NOMO-1 (cell line): ENCODE data around the gene CA7.
A peak's percentile ranks its signal among the peaks of the same experiment; 100 is the strongest.

Source experiments
- DNase-seq, 2 experiments: peaks; one replicate each; lab custom pipeline; 2025; ENCODE audit not compliant: unreplicated experiment in 2 of 2; lab: John Stamatoyannopoulos, UW

CA7 gene

DNA sequence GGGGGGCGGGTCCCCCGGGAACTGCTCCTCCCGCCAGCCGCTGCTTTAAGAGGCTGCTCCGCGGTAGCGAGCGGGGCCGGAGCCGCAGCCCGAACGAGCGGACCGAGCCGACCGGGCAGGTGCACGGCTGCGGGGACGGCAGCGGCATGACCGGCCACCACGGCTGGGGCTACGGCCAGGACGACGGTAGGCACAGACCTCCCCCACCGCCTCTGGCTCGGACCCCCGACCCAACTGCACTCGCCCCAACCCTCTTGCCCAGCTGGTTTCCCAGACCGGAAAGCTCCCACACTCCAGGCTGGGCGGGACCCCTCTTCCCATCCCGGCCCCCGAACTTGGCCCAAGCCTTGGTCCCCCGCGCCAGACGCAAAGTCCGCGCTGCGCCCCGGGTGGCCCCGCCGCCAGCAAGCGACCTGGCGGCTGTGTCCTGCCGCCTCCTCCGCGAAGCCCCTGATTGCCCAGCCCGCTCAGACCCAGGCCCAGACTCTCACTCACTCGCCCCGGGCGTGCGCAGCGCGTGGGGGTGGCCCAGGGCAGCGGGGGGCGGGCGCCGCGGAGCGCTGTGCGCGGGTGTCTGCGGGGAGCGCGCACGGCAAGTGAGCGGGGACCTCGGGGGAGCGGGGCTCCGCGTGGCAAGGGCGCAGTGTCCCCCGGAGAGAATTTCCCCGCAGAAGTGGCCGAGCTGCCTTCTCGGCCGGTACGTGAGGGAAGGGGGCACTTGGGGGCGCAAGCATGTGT lies at the start of gene CA7:
CA7 (plus strand) TSS at position 73 of the 738 bp plus-strand sequence; CDS start at position 147, 74 bp downstream.
- no peak for DNase-seq

DNA sequence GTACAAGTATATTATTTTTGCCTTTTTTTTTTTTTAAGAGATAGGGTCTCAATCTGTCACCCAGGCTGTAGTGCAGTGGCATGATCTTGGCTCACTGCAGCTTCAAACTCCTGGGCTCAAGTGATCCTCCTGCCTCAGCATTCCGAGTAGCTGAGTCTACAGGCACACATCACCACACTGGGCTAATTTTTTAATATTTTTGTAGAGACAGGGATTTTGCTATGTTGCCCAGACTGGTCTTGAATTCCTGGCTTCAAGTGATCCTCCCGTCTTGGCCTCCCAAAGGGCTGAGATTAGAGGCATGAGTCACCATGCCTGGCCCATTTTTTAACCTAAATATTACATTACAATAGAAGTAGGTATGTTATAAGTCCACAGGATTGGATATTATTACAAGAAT lies 46.1 kb upstream of the CA7 start:
- DNase-seq = no peak

GRCh38 chr16:66800856-66801255 lies 43.4 kb upstream of the CA7 start:
- DNase-seq = no peak

DNA sequence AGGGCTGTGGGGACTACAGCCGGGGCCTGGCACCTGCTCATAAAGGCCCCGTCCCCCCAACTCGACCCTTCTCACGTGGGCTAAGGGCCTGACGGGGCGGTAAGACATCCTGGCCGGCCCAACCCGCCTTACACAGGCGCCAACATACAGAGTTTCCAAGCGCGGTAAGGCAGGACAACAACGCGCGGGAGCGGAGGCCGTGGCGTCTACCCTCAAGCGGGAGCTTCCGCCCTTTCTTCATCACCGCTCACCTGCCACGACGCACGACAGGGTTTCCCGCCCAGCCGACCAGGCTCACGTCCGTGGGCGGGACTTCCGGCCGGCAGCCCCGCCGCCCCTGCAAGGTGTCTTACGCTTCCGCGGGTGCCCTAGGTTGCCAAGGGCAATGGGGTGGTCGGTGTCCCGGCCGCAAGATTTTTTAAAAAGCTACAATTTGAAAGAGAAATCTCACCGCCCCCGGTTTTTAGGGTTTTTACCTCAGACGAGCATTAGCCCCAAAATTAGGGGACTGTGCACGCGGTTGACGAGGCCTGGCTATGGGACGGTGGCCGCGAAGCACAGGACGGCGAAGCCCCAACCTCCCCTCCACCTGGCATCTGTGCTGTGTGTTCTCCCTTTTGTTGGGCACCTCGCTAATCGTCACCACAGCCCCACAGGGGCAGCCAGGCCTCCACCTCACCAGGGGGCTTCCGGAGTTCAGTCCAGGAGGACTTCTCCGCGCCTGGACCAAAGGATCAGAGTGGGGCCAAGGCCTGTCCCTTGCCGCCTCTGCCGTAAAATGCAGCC lies 42.7 kb upstream of the CA7 start, which contains the start of gene TERB1:
TERB1 (minus strand) TSS at position 265 of the 786 bp plus-strand sequence. CDS start 4,786 bp downstream, outside the sequence.
- DNase-seq = no peak

- DNase-seq = no peak
These were observed 42.1 kb upstream of the CA7 start for GRCh38 chr16:66802159-66802558.

- no peak for DNase-seq
These were observed 34.4 kb upstream of the CA7 start for GRCh38 chr16:66809765-66810164.

GRCh38 chr16:66810391-66810790 lies 33.8 kb upstream of the CA7 start:
- DNase-seq = no peak

GRCh38 chr16:66811043-66811442 lies 33.2 kb upstream of the CA7 start:
- no peak for DNase-seq

DNA sequence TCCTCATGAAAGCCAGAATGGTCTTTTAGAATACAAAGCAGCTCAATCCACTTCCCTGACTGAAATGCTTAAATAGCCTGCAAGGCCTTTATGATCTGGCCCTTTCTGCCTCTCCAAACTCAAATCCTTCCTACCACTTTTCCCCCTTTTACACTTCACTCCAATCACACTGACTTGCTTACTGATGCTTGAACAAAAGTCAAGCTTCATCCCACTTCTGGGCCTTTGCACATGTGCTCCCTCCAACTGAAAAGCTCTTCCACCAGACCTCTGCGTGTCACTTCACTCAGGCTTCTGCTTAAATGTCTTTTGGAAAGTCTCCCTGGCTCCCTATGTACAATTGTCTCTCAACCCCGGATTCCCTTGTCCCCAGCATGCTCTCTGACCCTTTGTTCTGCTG lies 29.5 kb upstream of the CA7 start:
- DNase-seq = no peak

GRCh38 chr16:66824006-66824405 lies 20.2 kb upstream of the CA7 start:
- DNase-seq = no peak

DNA sequence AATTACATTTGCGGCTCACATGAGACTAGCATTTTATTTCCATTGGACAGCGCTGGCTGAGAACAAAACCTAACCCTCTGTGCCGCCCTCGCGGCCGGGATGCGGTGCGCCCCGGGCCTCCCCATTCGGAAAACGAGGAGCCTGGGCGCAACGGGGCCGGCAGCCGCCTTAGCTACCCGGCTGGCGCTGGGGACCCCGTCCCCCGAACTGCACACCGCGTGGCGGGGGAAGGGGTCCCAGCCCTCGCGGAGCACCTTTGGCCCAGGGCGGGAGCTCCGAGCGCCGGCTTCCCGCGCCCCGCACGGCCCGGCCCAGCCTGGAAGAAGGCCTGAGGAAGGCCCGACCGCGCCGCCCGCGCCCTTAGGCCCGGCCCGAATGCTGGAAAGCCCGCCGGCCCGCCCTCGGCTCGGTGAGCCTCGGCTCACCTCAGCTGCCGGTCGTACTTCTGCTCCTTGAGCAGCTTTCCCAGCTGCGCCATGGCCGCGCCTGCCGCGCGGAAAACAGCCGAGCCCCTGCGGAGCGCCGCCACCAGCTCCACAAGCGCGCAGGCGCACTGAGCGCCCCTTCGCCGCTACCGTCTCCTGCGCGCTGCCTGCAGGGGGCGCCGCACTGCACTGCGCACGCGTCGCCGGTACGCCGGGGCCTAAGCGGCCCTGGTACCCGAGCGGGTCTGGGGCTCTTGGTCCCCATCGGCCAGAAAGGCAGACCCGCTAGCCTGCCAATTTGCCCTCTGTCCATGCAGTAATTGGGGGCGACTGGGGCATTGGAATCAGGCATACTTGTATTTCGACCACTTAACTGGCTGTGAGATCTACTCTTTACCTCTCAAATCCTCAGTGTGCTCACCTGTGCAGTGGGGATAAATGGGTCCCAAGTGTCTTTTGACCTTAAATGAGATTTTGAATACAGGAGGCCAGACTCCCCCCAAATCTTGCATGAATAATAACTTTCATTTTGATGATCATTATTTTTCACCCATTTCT lies 13.5 kb upstream of the CA7 start, which contains the start of gene NAE1:
NAE1 (minus strand) TSS at position 555 of the 983 bp plus-strand sequence; CDS start at position 478, 77 bp downstream.
- peak; percentile 82 to 94 for DNase-seq

- DNase-seq = no peak
These were observed 12.0 kb upstream of the CA7 start for GRCh38 chr16:66832190-66832589.

GRCh38 chr16:66832661-66833305 lies 11.4 kb upstream of the CA7 start:
- no peak for DNase-seq

DNA sequence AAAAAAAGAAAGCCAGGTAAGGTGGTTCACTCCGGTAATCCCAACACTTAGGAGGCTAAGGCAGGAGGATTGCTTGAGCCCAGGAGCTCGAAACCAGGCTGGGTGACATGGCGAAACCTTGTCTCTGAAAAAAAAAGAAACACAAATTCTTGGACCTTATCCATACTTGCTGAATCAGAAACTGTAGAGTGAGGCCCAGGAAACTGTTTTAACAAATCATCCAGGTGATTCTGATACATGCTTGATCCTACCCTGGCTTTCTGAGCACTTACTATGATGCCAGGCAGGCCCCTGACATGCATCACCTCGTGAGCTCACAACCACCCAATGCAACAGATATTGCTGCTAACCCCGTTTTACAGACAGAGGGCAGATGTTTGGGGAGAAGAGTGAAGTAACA lies 9.5 kb upstream of the CA7 start:
- DNase-seq = no peak

DNA sequence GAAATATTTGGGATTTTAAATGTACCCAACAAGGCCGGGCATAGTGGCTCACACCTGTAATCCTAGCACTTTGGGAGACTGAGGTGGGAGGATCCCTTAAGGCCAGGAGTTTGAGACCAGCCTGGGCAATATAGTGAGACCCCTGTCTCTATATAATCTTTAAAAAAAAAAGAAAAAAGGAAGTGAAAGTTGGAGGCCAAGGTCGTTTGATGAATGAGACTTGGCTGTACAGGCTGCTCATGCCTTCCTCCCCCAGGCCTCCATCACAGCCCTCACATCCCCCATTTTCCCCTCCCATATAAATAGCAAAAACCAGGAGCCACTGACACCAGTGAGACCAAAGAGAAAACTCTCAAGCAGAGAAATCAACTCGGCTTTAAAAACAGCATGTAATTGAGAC lies 3.3 kb upstream of the CA7 start:
- peak in 1 of 2 experiments; percentile 19 for DNase-seq

DNA sequence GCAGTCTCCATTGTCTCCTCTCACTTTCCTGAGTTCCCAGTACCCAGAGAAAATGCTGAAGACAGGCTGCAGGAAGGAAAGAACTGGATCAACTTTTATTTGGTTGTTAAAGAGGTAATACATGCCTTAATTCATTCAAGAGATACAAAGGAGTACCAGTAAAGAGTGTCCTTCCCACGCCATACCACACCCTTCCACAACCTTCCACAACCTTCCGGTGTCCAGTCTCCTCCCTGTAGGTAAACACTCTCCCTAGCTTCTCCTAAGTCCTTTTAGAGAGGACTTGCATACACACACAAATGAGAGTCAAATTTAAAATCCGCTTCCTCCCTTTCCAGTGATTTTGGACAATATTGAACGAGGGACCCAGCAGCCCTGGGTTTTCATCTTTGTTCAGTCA lies 2.8 kb upstream of the CA7 start:
- DNase-seq = no peak

DNA sequence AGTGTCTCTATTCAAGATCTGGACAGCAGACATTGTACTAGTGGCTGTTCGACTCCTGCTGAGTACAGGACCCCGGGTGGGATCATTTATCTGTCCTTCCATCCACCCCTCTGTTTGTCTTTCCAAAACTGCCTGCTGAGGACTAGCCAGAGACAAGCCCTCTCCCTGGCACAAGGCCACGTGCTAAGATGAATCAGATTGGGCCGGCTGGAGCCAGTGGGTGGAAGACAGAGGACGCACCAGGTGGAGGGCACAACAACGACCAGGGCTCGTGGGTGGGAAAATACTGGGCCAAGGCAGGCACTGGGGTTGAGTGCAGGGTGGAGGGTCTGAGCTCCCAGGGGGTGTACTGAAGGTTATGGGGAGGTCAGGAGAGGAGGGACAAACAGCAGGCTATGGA lies 1.4 kb upstream of the CA7 start:
- no peak for DNase-seq

- DNase-seq = no peak
These were observed 1.0 kb upstream of the CA7 start for GRCh38 chr16:66843191-66843590.

DNA sequence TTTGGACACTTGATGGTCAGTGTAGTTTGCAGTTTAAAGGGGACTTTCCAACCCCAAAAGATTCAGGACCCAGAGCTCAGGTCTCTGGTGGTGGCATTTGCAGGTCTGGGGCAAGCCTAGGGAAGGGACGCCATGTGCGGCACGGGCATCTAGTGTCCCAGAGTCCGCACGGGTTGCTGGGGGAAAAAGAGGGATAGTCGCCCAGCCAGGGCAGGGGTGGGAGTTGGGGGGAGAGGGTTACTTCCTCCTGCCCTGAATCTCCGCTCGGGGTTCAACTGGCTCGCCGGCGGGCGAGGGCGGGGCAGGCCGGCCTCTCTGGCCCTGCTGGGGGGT lies 239 bp upstream of the CA7 start:
- no peak for DNase-seq

GRCh38 chr16:66845080-66845410 lies 831 bp downstream of the CA7 start:
- DNase-seq = no peak
